Neural cell (in vitro differentiated cells): ENCODE measurements around the gene MSI2. TPM values are rescaled to one million over a fixed set of nuclear protein-coding genes. Genes with fewer than 3 reads are reported as not detected.

Experiments
- H2AFZ ChIP-seq: fragments of 200-600, 300-800 bp; sonication (generic), shearing (Covaris generic); 2 replicates; pipeline ENCODE4 v1.6.0; 2014; ENCODE audit warnings: low read depth, mild to moderate bottlenecking, antibody characterized with exemption, low read length, moderate library complexity
- H3F3A ChIP-seq: fragments of 200-600 bp; shearing (Covaris generic); 2 replicates; pipeline ENCODE4 v1.6.1; 2016; ENCODE audit warnings: mild to moderate bottlenecking, moderate library complexity, mixed read lengths, antibody characterized with exemption, low read length; ENCODE audit not compliant: insufficient read depth, poor library complexity, severe bottlenecking
- H3K27ac ChIP-seq: fragments of 200-600, 300-800 bp; sonication (generic), shearing (Covaris generic); 2 replicates; pipeline ENCODE4 v1.5.1; 2014; ENCODE audit warnings: mild to moderate bottlenecking, low read length, moderate library complexity
- H3K27me3 ChIP-seq: fragments of 300-800, 200-600 bp; sonication (generic), shearing (Covaris generic); 2 replicates; pipeline ENCODE4 v1.6.0; 2014; ENCODE audit warnings: mild to moderate bottlenecking, low read depth, low read length, moderate library complexity; ENCODE audit not compliant: insufficient read depth
- H3K36me3 ChIP-seq: fragments of 300-800, 200-600 bp; sonication (generic), shearing (Covaris generic); 2 replicates; pipeline ENCODE4 v1.5.1; 2014; ENCODE audit warnings: mild to moderate bottlenecking, antibody characterized with exemption, low read length, moderate library complexity; ENCODE audit not compliant: insufficient read depth
- H3K4me2 ChIP-seq: fragments of 300-800, 200-600 bp; sonication (generic), shearing (Covaris generic); 2 replicates; pipeline ENCODE4 v1.6.0; 2014; ENCODE audit warnings: mild to moderate bottlenecking, low read length
- H3K4me3 ChIP-seq: fragments of 300-800, 200-600 bp; sonication (generic), shearing (Covaris generic); 2 replicates; pipeline ENCODE4 v1.5.1; 2014; ENCODE audit warnings: mild to moderate bottlenecking, low read length, moderate library complexity
- H3K79me2 ChIP-seq: fragments of 200-600 bp; shearing (Covaris generic); replicated peaks from 2 replicates; pipeline ENCODE4 v1.6.0; 2014; ENCODE audit warnings: mild to moderate bottlenecking, low read length, moderate library complexity; ENCODE audit not compliant: insufficient read depth
- H3K9ac ChIP-seq: fragments of 300-800, 200-600 bp; sonication (generic), shearing (Covaris generic); 2 replicates; pipeline ENCODE4 v1.6.1; 2016; ENCODE audit warnings: mild to moderate bottlenecking, low read length, mixed read lengths
- H3K9me2 ChIP-seq: fragments of 200-600 bp; shearing (Covaris generic); 2 replicates; pipeline ENCODE4 v1.6.1; 2016; ENCODE audit warnings: mild to moderate bottlenecking, low read length, mixed read lengths; ENCODE audit not compliant: insufficient read depth
- H3K9me3 ChIP-seq: fragments of 200-600, 300-800 bp; sonication (generic), shearing (Covaris generic); 2 replicates; pipeline ENCODE4 v1.6.1; 2016; ENCODE audit warnings: mild to moderate bottlenecking, mixed run types, low read length, moderate library complexity, mixed read lengths
- H4K20me1 ChIP-seq: fragments of 200-600 bp; shearing (Covaris generic); 2 replicates; pipeline ENCODE4 v1.6.1; 2016; ENCODE audit warnings: mild to moderate bottlenecking, mixed run types; ENCODE audit not compliant: insufficient read depth
- CTCF ChIP-seq: fragments of 450-650 bp; IDR thresholded peaks from 2 replicates; pipeline ENCODE4 v1.5.1; 2014; ENCODE audit warnings: antibody characterized with exemption, mild to moderate bottlenecking, moderate library complexity; ENCODE audit not compliant: poor library complexity, severe bottlenecking
- EP300 ChIP-seq: fragments of 450-650 bp; conservative IDR thresholded peaks from 2 replicates; pipeline ENCODE4 v1.6.1; 2014; ENCODE audit warnings: antibody characterized with exemption, mild to moderate bottlenecking, moderate library complexity; ENCODE audit not compliant: poor library complexity, severe bottlenecking
- EZH2 ChIP-seq: fragments of 200-600, 300-800 bp; shearing (Covaris generic), sonication (generic); IDR thresholded peaks from 2 replicates; pipeline ENCODE4 v1.6.1; 2014; ENCODE audit warnings: antibody characterized with exemption, low read length, borderline replicate concordance, mild to moderate bottlenecking; ENCODE audit not compliant: insufficient read depth, poor library complexity, severe bottlenecking
- MXI1 ChIP-seq: fragments of 450-650 bp; conservative IDR thresholded peaks from 2 replicates; pipeline ENCODE4 v1.6.1; 2014; ENCODE audit warnings: antibody characterized with exemption, mild to moderate bottlenecking; ENCODE audit not compliant: poor library complexity, severe bottlenecking
- POLR2AphosphoS5 ChIP-seq: IDR thresholded peaks from 2 replicates; pipeline ENCODE4 v1.6.1; 2012
- RAD21 ChIP-seq: fragments of 450-650 bp; conservative IDR thresholded peaks from 2 replicates; pipeline ENCODE4 v1.6.1; 2014; ENCODE audit warnings: antibody characterized with exemption, mild to moderate bottlenecking, moderate library complexity
- REST ChIP-seq: IDR thresholded peaks from 2 replicates; pipeline ENCODE4 v1.6.1; 2012; ENCODE audit warnings: borderline replicate concordance
- SMC3 ChIP-seq: fragments of 450-650 bp; conservative IDR thresholded peaks from 2 replicates; pipeline ENCODE4 v1.6.1; 2014; ENCODE audit warnings: antibody characterized with exemption, mild to moderate bottlenecking, moderate library complexity; ENCODE audit not compliant: poor library complexity
- TAF1 ChIP-seq: IDR thresholded peaks from 2 replicates; pipeline ENCODE4 v1.6.1; 2012; ENCODE audit warnings: low read depth
- polyA plus RNA-seq: library from polyadenylated mRNA; depleted of rRNA; stranded (reverse); fragments of >200 nt; gene quantifications from 2 replicates; pipeline ENCODE4 v1.2.3, GENCODE V29; 2014

The MSI2 gene
- polyA plus RNA-seq, 1 donor from 2014 or later = 61.4 TPM

GRCh38 chr17:57687642-57688041 lies 431.3 kb downstream of the MSI2 start:
- no peak overlapping the region for H3K4me3 ChIP-seq
- H4K20me1 ChIP-seq = no peaks in the 10 kb centered on the region
- no peak overlapping the region for H3K9ac ChIP-seq
- no peak overlapping the region for H3K4me2 ChIP-seq
- no peaks in the 10 kb centered on the region for H3K27me3 ChIP-seq
- H3F3A ChIP-seq = no peaks in the 10 kb centered on the region
- H3K9me2 ChIP-seq = no peaks in the 10 kb centered on the region
- TF ChIP-seq EP300 = no peak
- no peak for TF ChIP-seq REST
- TF ChIP-seq EZH2 = no peak
- TF ChIP-seq POLR2AphosphoS5 = no peak
- no peaks in the 10 kb centered on the region for H3K79me2 ChIP-seq
- no peaks in the 10 kb centered on the region for H3K36me3 ChIP-seq
- no peaks in the 10 kb centered on the region for H3K9me3 ChIP-seq
- H2AFZ ChIP-seq = no peak overlapping the region
- no peak overlapping the region for H3K27ac ChIP-seq

DNA sequence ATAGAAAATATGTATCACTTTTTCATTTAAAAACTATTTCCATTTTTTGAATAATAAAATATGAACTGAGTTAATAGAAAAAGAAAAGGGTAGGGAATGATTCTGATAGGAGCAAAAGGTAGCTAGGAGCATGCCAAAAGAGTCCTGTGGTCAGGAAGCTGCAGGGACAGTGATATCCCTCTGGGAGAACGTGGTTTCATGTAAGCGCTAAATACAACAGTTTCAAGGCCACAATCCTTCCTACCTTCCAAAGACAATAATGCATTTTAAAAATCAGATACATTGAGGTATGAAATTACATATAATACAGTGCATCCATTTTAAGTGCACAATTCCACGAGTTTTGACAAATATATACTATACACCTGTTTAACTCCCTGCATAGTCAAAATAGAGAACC lies 432.9 kb downstream of the MSI2 start:
- no peaks in the 10 kb centered on the region for H3F3A ChIP-seq

More for the DNA sequence above, 432.9 kb downstream of the MSI2 start:
- Histone ChIP-seq H3K4me2 (no peak overlapping the region), H4K20me1 (no peaks in the 10 kb centered on the region), H3K4me3 (no peak overlapping the region), H2AFZ (no peak overlapping the region), H3K9ac (no peak overlapping the region), H3K36me3 (no peaks in the 10 kb centered on the region), H3K9me3 (no peaks in the 10 kb centered on the region), H3K9me2 (no peaks in the 10 kb centered on the region), H3K27ac (no peak overlapping the region), H3K79me2 (no peaks in the 10 kb centered on the region), H3K27me3 (no peaks in the 10 kb centered on the region)
- TF ChIP-seq MXI1 (no peak), RAD21 (no peak), TAF1 (no peak), CTCF (no peak), SMC3 (no peak), EP300 (no peak), REST (no peak), POLR2AphosphoS5 (no peak), EZH2 (no peak)
